K562 (cell line): ENCODE measurements around the gene RBM26. TPM values are rescaled to one million over a fixed set of nuclear protein-coding genes. Genes with fewer than 3 reads are reported as not detected.
"Not testable (repeated sequence)": the region's sequence is repeated elsewhere in the genome, so short reads cannot be mapped to it uniquely, and the experiment has no call there.

Experiments used
- ATAC-seq: fragments of 200-7000 bp; cut with Tn5 transposase; 3 replicates; pipeline ENCODE4 v1.9.1; 2020; ENCODE audit warnings: moderate library complexity
- BruUV-seq: library from RNA; stranded (reverse); fragments of 400-500 nt; replicated peaks from 2 replicates; lab custom pipeline; 2021; lab: Mats Ljungman, UMichigan
- CTCF ChIA-PET: fragments of 300-600 bp; formaldehyde crosslinking; extraction: SDS; loops from one replicate; lab custom pipeline; 2021; ENCODE audit warnings: low intra/inter-chr PET ratio; lab: Yijun Ruan, JAX
- POLR2A ChIA-PET: fragments of 300-600, 350-650 bp; sonication (Branson Sonifier 250); formaldehyde crosslinking; extraction: SDS; loops from one replicate; lab custom pipeline; 2021; ENCODE audit warnings: antibody characterized with exemption, inconsistent platforms; lab: Yijun Ruan, JAX
- DNase-seq, 4 experiments: peaks; one replicate each; pipeline versions ENCODE4 v3.0.0 to v3.0.0-alpha.2; 2011 to 2018; ENCODE audit warnings: low spot score in 3 of 4, mixed read lengths in 3 of 4; ENCODE audit errors: extremely low read depth in 1 of 4
- FAIRE-seq: peaks from 2 replicates; lab custom pipeline; 2011; peaks lifted over from hg19 to GRCh38; lab: Jason Lieb, UNC
- H2AFZ ChIP-seq: 2 replicates; pipeline ENCODE4 v1.6.0; 2011; ENCODE audit warnings: low read depth, low read length, control low read depth, inconsistent platforms
- H3K27ac ChIP-seq: fragments of 200-600 bp; 3 replicates; pipeline ENCODE4 v1.8.0; 2011; ENCODE audit warnings: low read depth, mild to moderate bottlenecking, control low read depth, inconsistent platforms, low read length, moderate library complexity, mixed read lengths; ENCODE audit errors: extremely low read depth
- H3K27me3 ChIP-seq, 2 experiments: fragments of 300-600 bp in 1 of 2; 2 replicates in 1 of 2; 3 replicates in 1 of 2; pipeline versions ENCODE4 v1.6.0 to v1.8.0; 2011; ENCODE audit warnings: inconsistent platforms in 2 of 2, low read length in 2 of 2, mild to moderate bottlenecking in 1 of 2, mixed read lengths in 1 of 2, moderate library complexity in 1 of 2; ENCODE audit not compliant: control insufficient read depth in 2 of 2, insufficient read depth in 2 of 2
- H3K36me3 ChIP-seq: fragments of 300-600 bp; 3 replicates; pipeline ENCODE4 v1.8.0; 2011; ENCODE audit warnings: mild to moderate bottlenecking, low read length, inconsistent platforms; ENCODE audit not compliant: control insufficient read depth, insufficient read depth
- H3K4me1 ChIP-seq, 2 experiments: fragments of 200-600 bp in 1 of 2; replicated peaks in 1 of 2; 2 replicates in 1 of 2; 3 replicates in 1 of 2; pipeline versions ENCODE4 v1.5.1 to v1.8.0; 2011; ENCODE audit warnings: inconsistent platforms in 2 of 2, low read length in 2 of 2, mild to moderate bottlenecking in 1 of 2, mixed read lengths in 1 of 2, moderate library complexity in 1 of 2; ENCODE audit not compliant: control insufficient read depth in 2 of 2, insufficient read depth in 2 of 2
- H3K4me2 ChIP-seq: 2 replicates; pipeline ENCODE4 v1.6.1; 2011; ENCODE audit warnings: low read length, control low read depth, inconsistent platforms, mixed read lengths; ENCODE audit not compliant: insufficient read depth
- H3K4me3 ChIP-seq: fragments of 200-600 bp; sonication (generic), shearing (Covaris generic); 2 replicates; pipeline ENCODE4 v1.5.1; 2016; ENCODE audit warnings: control low read depth, inconsistent platforms
- H3K79me2 ChIP-seq: fragments of 200-600 bp; 3 replicates; pipeline ENCODE4 v1.8.0; 2011; ENCODE audit warnings: low read length, inconsistent platforms; ENCODE audit not compliant: control insufficient read depth, insufficient read depth
- H3K9ac ChIP-seq, 2 experiments: 2 replicates each; pipeline versions ENCODE4 v1.6.0 to v1.6.1; 2011; ENCODE audit warnings: low read depth in 2 of 2, low read length in 2 of 2, control low read depth in 1 of 2, inconsistent platforms in 1 of 2, mild to moderate bottlenecking in 1 of 2, mixed read lengths in 1 of 2; ENCODE audit not compliant: insufficient read depth in 1 of 2
- H3K9me1 ChIP-seq: one replicate; pipeline ENCODE4 v1.6.0; 2011; ENCODE audit warnings: inconsistent platforms, mild to moderate bottlenecking, low read length, moderate library complexity; ENCODE audit not compliant: control insufficient read depth, insufficient read depth
- H3K9me3 ChIP-seq: replicated peaks from 2 replicates; pipeline ENCODE4 v1.5.1; 2011; ENCODE audit warnings: low read depth, low read length, inconsistent platforms; ENCODE audit not compliant: control insufficient read depth, insufficient read depth
- H4K20me1 ChIP-seq: replicated peaks from 2 replicates; pipeline ENCODE4 v1.6.1; 2011; ENCODE audit warnings: low read length, inconsistent platforms, mixed read lengths; ENCODE audit not compliant: control insufficient read depth, insufficient read depth
- ARID1B ChIP-seq: fragments of 450-650 bp; IDR thresholded peaks from 2 replicates; pipeline ENCODE4 v1.6.1; 2016; ENCODE audit warnings: antibody characterized with exemption, mild to moderate bottlenecking, inconsistent platforms
- CREB3 ChIP-seq: fragments of 450-650 bp; conservative IDR thresholded peaks from 2 replicates; pipeline ENCODE4 v1.6.1; 2016; ENCODE audit warnings: missing genetic modification characterization, low read depth, mild to moderate bottlenecking, missing compliant biosample characterization, moderate library complexity
- DACH1 ChIP-seq: fragments of 450-650 bp; IDR thresholded peaks from 2 replicates; pipeline ENCODE4 v1.6.1; 2018; ENCODE audit not compliant: partially characterized antibody
- GATAD2B ChIP-seq: fragments of 450-650 bp; IDR thresholded peaks from 2 replicates; pipeline ENCODE4 v1.6.1; 2017; ENCODE audit warnings: mild to moderate bottlenecking, borderline replicate concordance
- POLR2H ChIP-seq: IDR thresholded peaks from 2 replicates; pipeline ENCODE4 v1.6.1; 2016; ENCODE audit warnings: missing genetic modification characterization, low read depth, mild to moderate bottlenecking, control low read depth, missing compliant biosample characterization, moderate library complexity
- SMARCE1 ChIP-seq: fragments of 450-650 bp; IDR thresholded peaks from 2 replicates; pipeline ENCODE4 v1.7.1; 2016; ENCODE audit warnings: mild to moderate bottlenecking
- WGBS: fragments of 100-300 bp; shearing (Covaris generic); methylation state at CpG from one replicate; pipeline ENCODE4 v1.1.6; 2016; ENCODE audit warnings: low coverage, mixed read lengths; ENCODE audit not compliant: insufficient coverage; ENCODE audit errors: missing lambda C conversion rate; 5-methylcytosine and 5-hydroxymethylcytosine counted together
- in situ Hi-C: fragments of 300-500 bp; cut with MboI; formaldehyde crosslinking; loops from 4 replicates; pipeline ENCODE4 v1.15.0; 2018; ENCODE audit warnings: inconsistent platforms, mixed read lengths
- intact Hi-C: fragments of 100-400 bp; cut with micrococcal nuclease; formaldehyde crosslinking; loops from 2 replicates; pipeline ENCODE4 v1.14.2; 2022
- polyA plus RNA-seq, 8 experiments: library from polyadenylated mRNA; depleted of rRNA in 4 of 8; stranded (reverse) in 5 of 8; unstranded in 3 of 8; fragments of >200 nt; fragmentation: Nextera tagmentation in 2 of 8; fragmentation: Illumina TruSeq in 1 of 8; extraction: Ambion mirVana in 2 of 8; extraction: Trizol in 1 of 8; gene quantifications; 2 replicates each; pipeline versions ENCODE4 v1.2.1 to v1.2.3, GENCODE V29; 2011 to 2014; ENCODE audit warnings: inconsistent platforms in 1 of 8, missing spikeins in 1 of 8
- total RNA-seq, 7 experiments: library from RNA; depleted of rRNA in 6 of 7; stranded (reverse); fragments of >200 nt in 6 of 7; fragmentation: Illumina TruSeq in 2 of 7; extraction: Trizol in 2 of 7; gene quantifications; 2 replicates each; pipeline versions ENCODE4 v1.2.1 to v1.2.3, GENCODE V29; 2011 to 2021; ENCODE audit warnings: low replicate concordance in 1 of 7
- TF ChIP-seq, protein P1 (sequence below), 2 experiments: IDR thresholded peaks; 2 replicates each; pipeline ENCODE4 v1.6.1; 2012; ENCODE audit warnings: improper control_type of control experiment in 2 of 2, low read depth in 2 of 2, low read length in 2 of 2, borderline replicate concordance in 1 of 2

The RBM26 gene
- total and polyA plus RNA-seq, 9 of the 15 experiments (the other 6 are each of a cell fraction or from before 2014, with no cell fraction given): 10.0 to 42.4 (median 26.4) TPM

- TF ChIP-seq CREB3 (tag) (no peak), GATAD2B (no peak), ARID1B (no peak), POLR2H (tag) (no peak)
- TF ChIP-seq, protein P1, sequence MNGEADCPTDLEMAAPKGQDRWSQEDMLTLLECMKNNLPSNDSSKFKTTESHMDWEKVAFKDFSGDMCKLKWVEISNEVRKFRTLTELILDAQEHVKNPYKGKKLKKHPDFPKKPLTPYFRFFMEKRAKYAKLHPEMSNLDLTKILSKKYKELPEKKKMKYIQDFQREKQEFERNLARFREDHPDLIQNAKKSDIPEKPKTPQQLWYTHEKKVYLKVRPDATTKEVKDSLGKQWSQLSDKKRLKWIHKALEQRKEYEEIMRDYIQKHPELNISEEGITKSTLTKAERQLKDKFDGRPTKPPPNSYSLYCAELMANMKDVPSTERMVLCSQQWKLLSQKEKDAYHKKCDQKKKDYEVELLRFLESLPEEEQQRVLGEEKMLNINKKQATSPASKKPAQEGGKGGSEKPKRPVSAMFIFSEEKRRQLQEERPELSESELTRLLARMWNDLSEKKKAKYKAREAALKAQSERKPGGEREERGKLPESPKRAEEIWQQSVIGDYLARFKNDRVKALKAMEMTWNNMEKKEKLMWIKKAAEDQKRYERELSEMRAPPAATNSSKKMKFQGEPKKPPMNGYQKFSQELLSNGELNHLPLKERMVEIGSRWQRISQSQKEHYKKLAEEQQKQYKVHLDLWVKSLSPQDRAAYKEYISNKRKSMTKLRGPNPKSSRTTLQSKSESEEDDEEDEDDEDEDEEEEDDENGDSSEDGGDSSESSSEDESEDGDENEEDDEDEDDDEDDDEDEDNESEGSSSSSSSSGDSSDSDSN (IDR thresholded peaks at IDR 0.05; ENCODE audit: borderline replicate concordance in 1 of 2, low read depth in 2 of 2, low read length in 2 of 2): no peak
Observed at GRCh38 chr13:79353693-79354092, 52.4 kb downstream of the RBM26 start (continued).

GRCh38 chr13:79352107-79352506, 53.9 kb downstream of the RBM26 start:
- Histone ChIP-seq H3K9ac (no peak overlapping the region), H2AFZ (no peak overlapping the region), H3K27me3 (no peaks in the 10 kb centered on the region), H3K9me1 (no peaks in the 10 kb centered on the region), H3K79me2 (peaks cover 3% of the 10 kb centered on the region; the same call in 1 of the 3 replicates), H3K4me1 (no peaks in the 10 kb centered on the region), H3K4me3 (no peak overlapping the region), H3K36me3 (peaks cover 74% of the 10 kb centered on the region), H4K20me1 (no peaks in the 10 kb centered on the region), H3K9me3 (no peaks in the 10 kb centered on the region), H3K4me2 (no peak overlapping the region), H3K27ac (no peak overlapping the region)
- in situ Hi-C loops (no loop called here), intact Hi-C loops (no loop called here)
- TF ChIP-seq SMARCE1 (no peak), DACH1 (no peak)
- ChIA-PET CTCF (no interaction called here), POLR2A (no interaction called here)
- no TSS peak for BruUV-seq
- no peak for DNase-seq
- no peak for ATAC-seq
- no peak for FAIRE-seq

- CTCF ChIA-PET, DNase-seq, ATAC-seq, POLR2A ChIA-PET, H3K27ac ChIP-seq, H3K4me2 ChIP-seq, H2AFZ ChIP-seq, H3K4me3 ChIP-seq, H3K9me1 ChIP-seq, H3K4me1 ChIP-seq, H3K79me2 ChIP-seq, intact Hi-C loops, BruUV-seq, FAIRE-seq, in situ Hi-C loops, H3K9ac ChIP-seq, H3K9me3 ChIP-seq, H3K27me3 ChIP-seq, H4K20me1 ChIP-seq: not testable (repeated sequence)
- WGBS: 97% methylated on average over 10 of the region's 10 CpGs
- peaks cover 73% of the 10 kb centered on the region for H3K36me3 ChIP-seq
Observed at GRCh38 chr13:79349608-79350007, 56.4 kb downstream of the RBM26 start.
